Measurements from ENCODE around the gene PLXNB2.
A peak's percentile ranks its signal among the peaks of the same experiment; 100 is the strongest.

Gene PLXNB2

GRCh38 chr22:50262973-50263617 lies 44.4 kb downstream of the PLXNB2 start:
- Histone ChIP-seq H3K4me2 (ENCODE audit: low read length) (0 out of 2 replicates have a peak overlapping the region, but pooled peaks have one; percentile 73), H3K4me3 (ENCODE audit: low read length) (no peak overlapping the region), H3K9ac (ENCODE audit: low read length) (no peak overlapping the region), H4K20me1 (ENCODE audit: insufficient read depth, low read length) (no peaks in the 10 kb centered on the region), H3K36me3 (replicated peaks; ENCODE audit: low read depth, low read length) (no peaks in the 10 kb centered on the region), H2AFZ (ENCODE audit: low read depth, low read length) (no peak overlapping the region), H3K4me1 (ENCODE audit: low read length) (peaks cover 21% of the 10 kb centered on the region), H3K9me3 (ENCODE audit: insufficient read depth, low read length) (no peaks in the 10 kb centered on the region), H3K27me3 (ENCODE audit: low read depth, low read length) (no peaks in the 10 kb centered on the region), H3K79me2 (ENCODE audit: low read length) (peaks cover 18% of the 10 kb centered on the region), H3K27ac (ENCODE audit: low read length) (no peak overlapping the region)
- no peak for TF ChIP-seq EZH2phosphoT487 (IDR thresholded peaks at IDR 0.05; ENCODE audit: low read depth)
- TF ChIP-seq CTCF (IDR thresholded peaks at IDR 0.05; ENCODE audit: low read depth, low read length) = no peak

GRCh38 chr22:50262460-50262911 lies 45.0 kb downstream of the PLXNB2 start:
- no peaks in the 10 kb centered on the region for H3K9me3 ChIP-seq (ENCODE audit: insufficient read depth, low read length)
- H3K4me3 ChIP-seq (ENCODE audit: low read length) = peak overlapping the region; percentile 97
- TF ChIP-seq EZH2phosphoT487 (IDR thresholded peaks at IDR 0.05; ENCODE audit: low read depth) (no peak), CTCF (IDR thresholded peaks at IDR 0.05; ENCODE audit: low read depth, low read length) (no peak)
- no peak overlapping the region for H2AFZ ChIP-seq (ENCODE audit: low read depth, low read length)
- H3K4me2 ChIP-seq (ENCODE audit: low read length) = peak overlapping the region; percentile 73
- no peak overlapping the region for H3K27ac ChIP-seq (ENCODE audit: low read length)
- H3K9ac ChIP-seq (ENCODE audit: low read length) = peak overlapping the region; percentile 91; the same call in 1 of the 2 replicates
- H3K36me3 ChIP-seq (replicated peaks; ENCODE audit: low read depth, low read length) = no peaks in the 10 kb centered on the region
- no peaks in the 10 kb centered on the region for H3K27me3 ChIP-seq (ENCODE audit: low read depth, low read length)
- no peaks in the 10 kb centered on the region for H4K20me1 ChIP-seq (ENCODE audit: insufficient read depth, low read length)
- peaks cover 18% of the 10 kb centered on the region for H3K79me2 ChIP-seq (ENCODE audit: low read length)
- H3K4me1 ChIP-seq (ENCODE audit: low read length) = peaks cover 21% of the 10 kb centered on the region

GRCh38 chr22:50261615-50262459 lies 45.6 kb downstream of the PLXNB2 start, which contains the start of gene MAPK12:
MAPK12 (minus strand) TSS chr22:50261683; CDS start chr22:50261509, 174 bp downstream.
- TF ChIP-seq EZH2phosphoT487 (IDR thresholded peaks at IDR 0.05; ENCODE audit: low read depth) (no peak), CTCF (IDR thresholded peaks at IDR 0.05; ENCODE audit: low read depth, low read length) (no peak)
- peak within 1 kb of the TSS; percentile 91 for H3K9ac ChIP-seq (ENCODE audit: low read length)
- no peaks in the 10 kb centered on the region for H3K36me3 ChIP-seq (replicated peaks; ENCODE audit: low read depth, low read length)
- peaks cover 18% of the 10 kb centered on the region for H3K79me2 ChIP-seq (ENCODE audit: low read length)
- peak within 1 kb of the TSS; percentile 55 for H3K27ac ChIP-seq (ENCODE audit: low read length)
- H3K9me3 ChIP-seq (ENCODE audit: insufficient read depth, low read length) = no peaks in the 10 kb centered on the region
- H3K4me1 ChIP-seq (ENCODE audit: low read length) = peaks cover 21% of the 10 kb centered on the region
- no peaks in the 10 kb centered on the region for H3K27me3 ChIP-seq (ENCODE audit: low read depth, low read length)
- no peaks in the 10 kb centered on the region for H4K20me1 ChIP-seq (ENCODE audit: insufficient read depth, low read length)
- peak within 1 kb of the TSS; percentile 97 for H3K4me3 ChIP-seq (ENCODE audit: low read length)
- peak within 1 kb of the TSS; percentile 92 for H3K4me2 ChIP-seq (ENCODE audit: low read length)
- H2AFZ ChIP-seq (ENCODE audit: low read depth, low read length) = no peak within 1 kb of the TSS

All from OCI-LY3 (cell line).